ENCODE data around the gene SLC22A23.

DNA sequence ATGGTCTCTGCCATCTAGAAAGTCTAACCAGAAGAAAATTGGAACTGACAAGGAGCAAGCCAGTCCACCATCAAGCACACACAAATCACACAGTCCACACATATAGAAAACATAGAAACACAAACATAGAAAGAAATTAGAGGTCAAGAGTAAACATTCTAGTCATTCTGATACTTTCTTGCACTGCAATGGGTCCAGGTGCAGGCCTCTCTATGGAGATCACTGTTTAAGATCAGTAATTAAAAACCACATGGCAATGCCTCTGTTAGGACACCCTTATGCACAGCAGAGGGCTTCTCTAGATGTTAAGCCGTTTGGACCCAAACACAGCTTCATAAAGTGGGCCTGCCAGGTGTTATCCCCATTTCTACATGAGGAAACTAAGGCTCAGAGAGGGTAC lies 42.8 kb upstream of the SLC22A23 start:
- TF ChIP-seq, protein P1, sequence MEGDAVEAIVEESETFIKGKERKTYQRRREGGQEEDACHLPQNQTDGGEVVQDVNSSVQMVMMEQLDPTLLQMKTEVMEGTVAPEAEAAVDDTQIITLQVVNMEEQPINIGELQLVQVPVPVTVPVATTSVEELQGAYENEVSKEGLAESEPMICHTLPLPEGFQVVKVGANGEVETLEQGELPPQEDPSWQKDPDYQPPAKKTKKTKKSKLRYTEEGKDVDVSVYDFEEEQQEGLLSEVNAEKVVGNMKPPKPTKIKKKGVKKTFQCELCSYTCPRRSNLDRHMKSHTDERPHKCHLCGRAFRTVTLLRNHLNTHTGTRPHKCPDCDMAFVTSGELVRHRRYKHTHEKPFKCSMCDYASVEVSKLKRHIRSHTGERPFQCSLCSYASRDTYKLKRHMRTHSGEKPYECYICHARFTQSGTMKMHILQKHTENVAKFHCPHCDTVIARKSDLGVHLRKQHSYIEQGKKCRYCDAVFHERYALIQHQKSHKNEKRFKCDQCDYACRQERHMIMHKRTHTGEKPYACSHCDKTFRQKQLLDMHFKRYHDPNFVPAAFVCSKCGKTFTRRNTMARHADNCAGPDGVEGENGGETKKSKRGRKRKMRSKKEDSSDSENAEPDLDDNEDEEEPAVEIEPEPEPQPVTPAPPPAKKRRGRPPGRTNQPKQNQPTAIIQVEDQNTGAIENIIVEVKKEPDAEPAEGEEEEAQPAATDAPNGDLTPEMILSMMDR (IDR thresholded peaks at IDR 0.05), result no peak
- no peak for TF ChIP-seq POLR2AphosphoS5 (IDR thresholded peaks at IDR 0.05)
- TF ChIP-seq POLR2A (IDR thresholded peaks at IDR 0.05), result no peak
